Ascending aorta (tissue), 2 donors: ENCODE data around the gene FREM3. TPM values are rescaled to one million over a fixed set of nuclear protein-coding genes. Genes with fewer than 3 reads are reported as not detected.

Experiments
- DNase-seq, 2 donors: peaks; one replicate each; pipeline ENCODE4 v3.0.0-alpha.2; 2019; ENCODE audit warnings: low spot score in 2 of 2
- H3K27ac ChIP-seq, 2 donors: fragments of 200-600 bp; sonication (generic); one replicate each; pipeline ENCODE4 v1.5.1; 2016 to 2017; ENCODE audit warnings: mild to moderate bottlenecking in 1 of 2
- H3K27me3 ChIP-seq: fragments of 200-600 bp; sonication (generic); one replicate; pipeline ENCODE4 v1.5.1; 2017
- H3K36me3 ChIP-seq, 2 donors: fragments of 200-600 bp; sonication (generic); one replicate each; pipeline ENCODE4 v1.5.1; 2016
- H3K4me1 ChIP-seq, 2 donors: fragments of 200-600 bp; sonication (generic); one replicate each; pipeline ENCODE4 v1.5.1; 2016 to 2017; ENCODE audit warnings: mild to moderate bottlenecking in 1 of 2
- H3K4me3 ChIP-seq, 2 donors: fragments of 200-600 bp; sonication (generic); one replicate each; pipeline ENCODE4 v1.5.1; 2016 to 2017; ENCODE audit warnings: mild to moderate bottlenecking in 1 of 2
- H3K9me3 ChIP-seq, 2 donors: fragments of 200-600 bp; sonication (generic); one replicate each; pipeline ENCODE4 v1.5.1; 2016
- CTCF ChIP-seq, 3 experiments: fragments of 200-600 bp in 2 of 3; fragments of 450-650 bp in 1 of 3; sonication (generic) in 2 of 3; IDR thresholded peaks; one replicate each; pipeline ENCODE4 v1.5.1; 2016 to 2019; ENCODE audit warnings: antibody characterized with exemption in 3 of 3, mild to moderate bottlenecking in 1 of 3, moderate library complexity in 1 of 3
- intact Hi-C: fragments of 100-400 bp; cut with DNase I; formaldehyde crosslinking; loops from one replicate; pipeline ENCODE4 v1.15.1; 2023
- total RNA-seq: library from RNA; depleted of rRNA; stranded (reverse); fragments of >200 nt; gene quantifications from one replicate; pipeline ENCODE4 v1.1.0, GENCODE V29; 2016

FREM3 gene
- total RNA-seq, 1 donor from 2014 or later: not detected

GRCh38 chr4:143658336-143658735 is 42.1 kb downstream of the FREM3 start:
- Histone ChIP-seq H3K4me3 (no peak overlapping the region), H3K9me3 (no peaks in the 10 kb centered on the region)
- intact Hi-C loops: no loop called here

GRCh38 chr4:143654571-143654970 is 45.9 kb downstream of the FREM3 start:
- intact Hi-C loops: no loop called here
- H3K4me1 ChIP-seq: no peaks in the 10 kb centered on the region
- no peak overlapping the region for H3K4me3 ChIP-seq
- no peaks in the 10 kb centered on the region for H3K27me3 ChIP-seq
- DNase-seq: no peak
- H3K27ac ChIP-seq: no peak overlapping the region
- TF ChIP-seq CTCF (IDR thresholded peaks at IDR 0.05): no peak
- H3K36me3 ChIP-seq: no peaks in the 10 kb centered on the region
- no peaks in the 10 kb centered on the region for H3K9me3 ChIP-seq

More at GRCh38 chr4:143658336-143658735, 42.1 kb downstream of the FREM3 start:
- DNase-seq: no peak
- Histone ChIP-seq H3K27me3 (no peaks in the 10 kb centered on the region), H3K27ac (no peak overlapping the region), H3K4me1 (no peaks in the 10 kb centered on the region), H3K36me3 (no peaks in the 10 kb centered on the region)
- no peak for TF ChIP-seq CTCF (IDR thresholded peaks at IDR 0.05)

- no peaks in the 10 kb centered on the region for H3K27me3 ChIP-seq
- no peaks in the 10 kb centered on the region for H3K4me1 ChIP-seq
- no peak for DNase-seq
- no peaks in the 10 kb centered on the region for H3K36me3 ChIP-seq
- H3K9me3 ChIP-seq: no peaks in the 10 kb centered on the region
- no peak overlapping the region for H3K4me3 ChIP-seq
- H3K27ac ChIP-seq: no peak overlapping the region
- intact Hi-C loops: no loop called here
- no peak for TF ChIP-seq CTCF (IDR thresholded peaks at IDR 0.05)
These were observed 47.4 kb downstream of the FREM3 start for GRCh38 chr4:143653031-143653430.

GRCh38 chr4:143643399-143643798 is 57.1 kb downstream of the FREM3 start:
- Histone ChIP-seq H3K4me3 (no peak overlapping the region), H3K36me3 (no peaks in the 10 kb centered on the region), H3K27me3 (no peaks in the 10 kb centered on the region), H3K9me3 (no peaks in the 10 kb centered on the region), H3K27ac (no peak overlapping the region), H3K4me1 (no peaks in the 10 kb centered on the region)
- intact Hi-C loops: no loop called here
- no peak for DNase-seq
- no peak for TF ChIP-seq CTCF (IDR thresholded peaks at IDR 0.05)

GRCh38 chr4:143642611-143643010 is 57.9 kb downstream of the FREM3 start:
- no peak for TF ChIP-seq CTCF (IDR thresholded peaks at IDR 0.05)
- Histone ChIP-seq H3K4me3 (no peak overlapping the region), H3K36me3 (no peaks in the 10 kb centered on the region), H3K27me3 (no peaks in the 10 kb centered on the region), H3K4me1 (no peaks in the 10 kb centered on the region), H3K27ac (no peak overlapping the region), H3K9me3 (no peaks in the 10 kb centered on the region)
- intact Hi-C loops: no loop called here
- DNase-seq: no peak

- TF ChIP-seq CTCF (IDR thresholded peaks at IDR 0.05): no peak
- no peaks in the 10 kb centered on the region for H3K36me3 ChIP-seq
- no peaks in the 10 kb centered on the region for H3K4me1 ChIP-seq
- DNase-seq: no peak
- no peak overlapping the region for H3K27ac ChIP-seq
- H3K9me3 ChIP-seq: no peaks in the 10 kb centered on the region
- intact Hi-C loops: no loop called here
- H3K4me3 ChIP-seq: no peak overlapping the region
- no peaks in the 10 kb centered on the region for H3K27me3 ChIP-seq
These were observed 59.1 kb downstream of the FREM3 start for GRCh38 chr4:143641361-143641760.
